CD4-positive, alpha-beta T cell (primary cell): ENCODE results near the gene MAP2K7. TPM values are rescaled to one million over a fixed set of nuclear protein-coding genes. Genes with fewer than 3 reads are reported as not detected.
A peak's percentile ranks its signal among the peaks of the same experiment; 100 is the strongest.

Experiments
- ATAC-seq: fragments of 200-7000 bp; cut with Tn5 transposase; one replicate; pipeline ENCODE4 v1.10.0; 2022; ENCODE audit warnings: mild to moderate bottlenecking; ENCODE audit not compliant: poor library complexity
- CTCF ChIA-PET: fragments of 350-600 bp; sonication (Branson Sonifier 250); formaldehyde crosslinking; loops from one replicate; lab custom pipeline; 2021; ENCODE audit warnings: antibody characterized with exemption, inconsistent platforms; lab: Charles Lee
- POLR2A ChIA-PET: fragments of 350-600 bp; sonication (Branson Sonifier 250); formaldehyde crosslinking; loops from one replicate; lab custom pipeline; 2021; ENCODE audit warnings: antibody characterized with exemption, inconsistent platforms; lab: Charles Lee
- DNase-seq, 14 experiments: peaks; one replicate each; pipeline ENCODE4 v3.0.0-alpha.2; 2013 to 2020; ENCODE audit warnings: mixed read lengths in 2 of 14
- H3K27ac ChIP-seq, 2 donors: one replicate each; pipeline versions ENCODE4 v1.5.1 to v1.7.0; 2013; ENCODE audit warnings: low read length in 2 of 2, low read depth in 1 of 2, mild to moderate bottlenecking in 1 of 2
- H3K27me3 ChIP-seq, 2 experiments: 1 replicate in 1 of 2; 2 replicates in 1 of 2; pipeline versions ENCODE4 v1.6.1 to v1.7.0; 2013; ENCODE audit warnings: low read length in 2 of 2, control low read depth in 1 of 2, mild to moderate bottlenecking in 1 of 2, moderate library complexity in 1 of 2; ENCODE audit not compliant: insufficient read depth in 2 of 2, control insufficient read depth in 1 of 2
- H3K36me3 ChIP-seq: one replicate; pipeline ENCODE4 v1.6.1; 2013; ENCODE audit warnings: low read length, control low read depth; ENCODE audit not compliant: insufficient read depth
- H3K4me1 ChIP-seq: one replicate; pipeline ENCODE4 v1.6.1; 2013; ENCODE audit warnings: low read length, control low read depth; ENCODE audit not compliant: insufficient read depth
- H3K4me3 ChIP-seq: one replicate; pipeline ENCODE4 v1.5.1; 2013; ENCODE audit warnings: mild to moderate bottlenecking, low read length, moderate library complexity
- H3K9me3 ChIP-seq, 2 experiments: 1 replicate in 1 of 2; 2 replicates in 1 of 2; pipeline versions ENCODE4 v1.6.1 to v1.7.0; 2013; ENCODE audit warnings: low read length in 2 of 2, mild to moderate bottlenecking in 2 of 2, control low read depth in 1 of 2, moderate library complexity in 1 of 2; ENCODE audit not compliant: control insufficient read depth in 1 of 2, insufficient read depth in 1 of 2
- H3K27ac Mint-ChIP-seq: one replicate; pipeline ENCODE4 v1.8.0; 2020; ENCODE audit warnings: mixed read lengths
- H3K27me3 Mint-ChIP-seq: one replicate; pipeline ENCODE4 v1.8.0; 2021; ENCODE audit warnings: mixed read lengths
- H3K36me3 Mint-ChIP-seq: one replicate; pipeline ENCODE4 v1.8.0; 2021; ENCODE audit warnings: low read depth, mixed read lengths
- H3K4me1 Mint-ChIP-seq: one replicate; pipeline ENCODE4 v1.8.0; 2021; ENCODE audit warnings: low read depth, mixed read lengths
- H3K4me3 Mint-ChIP-seq: one replicate; pipeline ENCODE4 v1.8.0; 2020; ENCODE audit warnings: mild to moderate bottlenecking, mixed read lengths
- H3K9me3 Mint-ChIP-seq: one replicate; pipeline ENCODE4 v1.8.0; 2020; ENCODE audit warnings: mixed read lengths
- CTCF ChIP-seq: fragments of 200-600 bp; IDR thresholded peaks from one replicate; pipeline ENCODE4 v1.8.0; 2022; ENCODE audit warnings: antibody characterized with exemption, mild to moderate bottlenecking
- intact Hi-C, 2 experiments: fragments of 100-400 bp; cut with DNase I in 1 of 2; cut with micrococcal nuclease in 1 of 2; formaldehyde crosslinking; loops; one replicate each; pipeline versions ENCODE4 v1.15.1 to v1.9.0; 2023 to 2025; cut with DNase I, micrococcal nuclease
- total RNA-seq, 174 experiments: library from RNA in 2 of 174; stranded (reverse) in 2 of 174; gene quantifications; one replicate each; pipeline ENCODE4 v1.2.3 and lab custom pipeline; 2021 to 2026

The MAP2K7 gene
- total RNA-seq, 2 experiments from 2014 or later, result 81.7 to 82.3 TPM

GRCh38 chr19:7926727-7927604 is 23.3 kb downstream of the MAP2K7 start:
- H3K4me1 ChIP-seq, result peaks cover 31% of the 10 kb centered on the region
- no peak overlapping the region for H3K4me3 ChIP-seq
- ATAC-seq (no peak), DNase-seq (peak in 1 of 14 experiments; percentile 53)
- no peak overlapping the region for H3K27ac ChIP-seq
- POLR2A ChIA-PET, result interaction anchor here (0.9 kb wide), 1 partner anchor 24 kb away, joined by 3 read pairs; the partner anchor contains the start of gene MAP2K7
- peaks cover 35% of the 10 kb centered on the region for H3K36me3 Mint-ChIP-seq
- H3K27ac Mint-ChIP-seq, result peak overlapping the region; percentile 17
- CTCF ChIA-PET, result interaction anchor here (1.6 to 4.6 kb wide), 2 partner anchors 9 to 17 kb away, joined by 4 to 36 read pairs; partner anchors contain the start of gene TIMM44
- H3K9me3 Mint-ChIP-seq, result no peaks in the 10 kb centered on the region
- intact Hi-C loops, result loop anchor here in 1 of 2 experiments (2.0 to 10.0 kb wide), 4 partner anchors 18 to 1562 kb away; partner anchors contain the start of genes CLPP, NDUFA7, RPS28 and STXBP2
- peaks cover 14% of the 10 kb centered on the region for H3K4me1 Mint-ChIP-seq
- TF ChIP-seq CTCF, result no peak
- no peaks in the 10 kb centered on the region for H3K27me3 ChIP-seq
- peaks cover 33% of the 10 kb centered on the region for H3K36me3 ChIP-seq
- no peaks in the 10 kb centered on the region for H3K9me3 ChIP-seq
- peak overlapping the region; percentile 79 for H3K4me3 Mint-ChIP-seq
- no peaks in the 10 kb centered on the region for H3K27me3 Mint-ChIP-seq

- H3K27me3 Mint-ChIP-seq, result no peaks in the 10 kb centered on the region
- ChIA-PET CTCF (interaction anchor here (1.6 to 4.6 kb wide), 3 partner anchors 10 to 43 kb away, joined by 4 to 36 read pairs (median 6); partner anchors contain the start of gene TIMM44), POLR2A (interaction anchor here (0.9 kb wide), 1 partner anchor 24 kb away, joined by 3 read pairs; the partner anchor contains the start of gene MAP2K7)
- peaks cover 33% of the 10 kb centered on the region for H3K36me3 Mint-ChIP-seq
- H3K27ac ChIP-seq, result no peak overlapping the region
- no peaks in the 10 kb centered on the region for H3K27me3 ChIP-seq
- intact Hi-C loops, result loop anchor here in 1 of 2 experiments (2.0 to 10.0 kb wide), 4 partner anchors 17 to 1563 kb away; partner anchors contain the start of genes CLPP, NDUFA7, RPS28 and STXBP2
- H3K9me3 Mint-ChIP-seq, result no peaks in the 10 kb centered on the region
- DNase-seq (peak in 1 of 14 experiments; percentile 45), ATAC-seq (no peak)
- H3K4me1 ChIP-seq, result peaks cover 23% of the 10 kb centered on the region
- H3K9me3 ChIP-seq, result no peaks in the 10 kb centered on the region
- TF ChIP-seq CTCF, result no peak
- no peak overlapping the region for H3K27ac Mint-ChIP-seq
- no peak overlapping the region for H3K4me3 ChIP-seq
- peaks cover 14% of the 10 kb centered on the region for H3K4me1 Mint-ChIP-seq
- H3K4me3 Mint-ChIP-seq, result no peak overlapping the region
- peaks cover 33% of the 10 kb centered on the region for H3K36me3 ChIP-seq
Measured at GRCh38 chr19:7927605-7928333, 24.1 kb downstream of the MAP2K7 start.

- ATAC-seq (no peak), DNase-seq (no peak)
- Mint-ChIP-seq H3K27ac (no peak overlapping the region), H3K4me1 (peaks cover 14% of the 10 kb centered on the region), H3K4me3 (peak overlapping the region; percentile 67), H3K9me3 (no peaks in the 10 kb centered on the region), H3K36me3 (peaks cover 28% of the 10 kb centered on the region), H3K27me3 (no peaks in the 10 kb centered on the region)
- H3K27ac ChIP-seq, result no peak overlapping the region
- no peaks in the 10 kb centered on the region for H3K9me3 ChIP-seq
- ChIA-PET CTCF (interaction anchor here (0.6 to 4.6 kb wide), 4 partner anchors 15 to 393 kb away, joined by 3 to 36 read pairs (median 7); partner anchors contain the start of genes RPS28 and TIMM44), POLR2A (interaction anchor here (1.4 kb wide), 1 partner anchor 25 kb away, joined by 4 read pairs; the partner anchor contains the start of gene MAP2K7)
- H3K27me3 ChIP-seq, result no peaks in the 10 kb centered on the region
- intact Hi-C loops, result loop anchor here in 1 of 2 experiments (5.0 to 10.0 kb wide), 3 partner anchors 291 to 1564 kb away; partner anchors contain the start of genes CLPP, NDUFA7, RPS28 and STXBP2
- H3K4me1 ChIP-seq, result peaks cover 22% of the 10 kb centered on the region
- H3K4me3 ChIP-seq, result no peak overlapping the region
- no peak for TF ChIP-seq CTCF
- H3K36me3 ChIP-seq, result peaks cover 34% of the 10 kb centered on the region
Measured at GRCh38 chr19:7928334-7928706, 24.6 kb downstream of the MAP2K7 start.
